ENCODE data around the gene DUSP12. TPM values are rescaled to one million over a fixed set of nuclear protein-coding genes. Genes with fewer than 3 reads are reported as not detected.

DUSP12 gene
- polyA plus RNA-seq, 1 of the 3 experiments (the other 2 are of a cell fraction) = 41.7 TPM

DNA sequence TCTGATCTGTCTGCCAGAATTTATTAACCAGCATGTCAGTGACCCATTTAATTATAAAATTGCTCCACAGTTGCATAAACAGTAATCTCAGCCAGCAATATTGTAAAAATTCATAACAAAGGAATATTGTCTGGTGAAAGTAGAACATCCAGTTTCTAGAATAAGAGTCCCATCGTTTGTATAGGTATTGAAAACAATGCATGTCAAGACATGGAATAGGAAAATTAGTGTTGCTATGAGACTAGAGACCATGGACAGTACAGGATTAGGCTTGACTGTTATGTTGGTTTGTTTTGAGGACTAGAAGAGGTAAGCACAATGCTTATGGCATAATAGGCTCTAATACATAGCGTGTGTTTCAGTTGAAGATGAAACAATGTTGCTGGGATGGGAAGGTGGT, 53.6 kb downstream of the DUSP12 start:
- no peak overlapping the region for H3K9ac ChIP-seq
- peaks cover 6% of the 10 kb centered on the region for H3F3A ChIP-seq (replicated peaks; ENCODE audit: insufficient read depth)
- H2AFZ ChIP-seq (ENCODE audit: low read depth) = no peak overlapping the region
- TF ChIP-seq, protein P1, sequence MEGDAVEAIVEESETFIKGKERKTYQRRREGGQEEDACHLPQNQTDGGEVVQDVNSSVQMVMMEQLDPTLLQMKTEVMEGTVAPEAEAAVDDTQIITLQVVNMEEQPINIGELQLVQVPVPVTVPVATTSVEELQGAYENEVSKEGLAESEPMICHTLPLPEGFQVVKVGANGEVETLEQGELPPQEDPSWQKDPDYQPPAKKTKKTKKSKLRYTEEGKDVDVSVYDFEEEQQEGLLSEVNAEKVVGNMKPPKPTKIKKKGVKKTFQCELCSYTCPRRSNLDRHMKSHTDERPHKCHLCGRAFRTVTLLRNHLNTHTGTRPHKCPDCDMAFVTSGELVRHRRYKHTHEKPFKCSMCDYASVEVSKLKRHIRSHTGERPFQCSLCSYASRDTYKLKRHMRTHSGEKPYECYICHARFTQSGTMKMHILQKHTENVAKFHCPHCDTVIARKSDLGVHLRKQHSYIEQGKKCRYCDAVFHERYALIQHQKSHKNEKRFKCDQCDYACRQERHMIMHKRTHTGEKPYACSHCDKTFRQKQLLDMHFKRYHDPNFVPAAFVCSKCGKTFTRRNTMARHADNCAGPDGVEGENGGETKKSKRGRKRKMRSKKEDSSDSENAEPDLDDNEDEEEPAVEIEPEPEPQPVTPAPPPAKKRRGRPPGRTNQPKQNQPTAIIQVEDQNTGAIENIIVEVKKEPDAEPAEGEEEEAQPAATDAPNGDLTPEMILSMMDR (IDR thresholded peaks at IDR 0.05) = no peak
- TF ChIP-seq, protein P2, sequence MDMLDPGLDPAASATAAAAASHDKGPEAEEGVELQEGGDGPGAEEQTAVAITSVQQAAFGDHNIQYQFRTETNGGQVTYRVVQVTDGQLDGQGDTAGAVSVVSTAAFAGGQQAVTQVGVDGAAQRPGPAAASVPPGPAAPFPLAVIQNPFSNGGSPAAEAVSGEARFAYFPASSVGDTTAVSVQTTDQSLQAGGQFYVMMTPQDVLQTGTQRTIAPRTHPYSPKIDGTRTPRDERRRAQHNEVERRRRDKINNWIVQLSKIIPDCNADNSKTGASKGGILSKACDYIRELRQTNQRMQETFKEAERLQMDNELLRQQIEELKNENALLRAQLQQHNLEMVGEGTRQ (IDR thresholded peaks at IDR 0.05; ENCODE audit: borderline replicate concordance, low read depth, low read length) = no peak
- TF ChIP-seq SMC3 (IDR thresholded peaks at IDR 0.05; ENCODE audit: low read depth, low read length) (no peak), RCOR1 (IDR thresholded peaks at IDR 0.05; ENCODE audit: low read length) (no peak), FOSL2 (IDR thresholded peaks at IDR 0.05; ENCODE audit: borderline replicate concordance, low read depth) (no peak), YY1 (IDR thresholded peaks at IDR 0.05; ENCODE audit: low read depth) (no peak), GATA2 (CRISPR knock-in tag; IDR thresholded peaks at IDR 0.05) (no peak), JUND (IDR thresholded peaks at IDR 0.05) (no peak), FOXM1 (IDR thresholded peaks at IDR 0.05; ENCODE audit: low read depth) (no peak), NRF1 (IDR thresholded peaks at IDR 0.05; ENCODE audit: low read depth, low read length) (no peak), SIN3A (IDR thresholded peaks at IDR 0.05; ENCODE audit: borderline replicate concordance, low read depth, low read length) (no peak), ELF1 (IDR thresholded peaks at IDR 0.05) (no peak), MXI1 (IDR thresholded peaks at IDR 0.05; ENCODE audit: low read depth, low read length) (no peak), TCF12 (IDR thresholded peaks at IDR 0.05) (no peak)
- TF ChIP-seq, protein P3, sequence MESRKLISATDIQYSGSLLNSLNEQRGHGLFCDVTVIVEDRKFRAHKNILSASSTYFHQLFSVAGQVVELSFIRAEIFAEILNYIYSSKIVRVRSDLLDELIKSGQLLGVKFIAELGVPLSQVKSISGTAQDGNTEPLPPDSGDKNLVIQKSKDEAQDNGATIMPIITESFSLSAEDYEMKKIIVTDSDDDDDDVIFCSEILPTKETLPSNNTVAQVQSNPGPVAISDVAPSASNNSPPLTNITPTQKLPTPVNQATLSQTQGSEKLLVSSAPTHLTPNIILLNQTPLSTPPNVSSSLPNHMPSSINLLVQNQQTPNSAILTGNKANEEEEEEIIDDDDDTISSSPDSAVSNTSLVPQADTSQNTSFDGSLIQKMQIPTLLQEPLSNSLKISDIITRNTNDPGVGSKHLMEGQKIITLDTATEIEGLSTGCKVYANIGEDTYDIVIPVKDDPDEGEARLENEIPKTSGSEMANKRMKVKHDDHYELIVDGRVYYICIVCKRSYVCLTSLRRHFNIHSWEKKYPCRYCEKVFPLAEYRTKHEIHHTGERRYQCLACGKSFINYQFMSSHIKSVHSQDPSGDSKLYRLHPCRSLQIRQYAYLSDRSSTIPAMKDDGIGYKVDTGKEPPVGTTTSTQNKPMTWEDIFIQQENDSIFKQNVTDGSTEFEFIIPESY (IDR thresholded peaks at IDR 0.05; ENCODE audit: borderline replicate concordance, low read depth) = no peak
- TF ChIP-seq, protein P4, sequence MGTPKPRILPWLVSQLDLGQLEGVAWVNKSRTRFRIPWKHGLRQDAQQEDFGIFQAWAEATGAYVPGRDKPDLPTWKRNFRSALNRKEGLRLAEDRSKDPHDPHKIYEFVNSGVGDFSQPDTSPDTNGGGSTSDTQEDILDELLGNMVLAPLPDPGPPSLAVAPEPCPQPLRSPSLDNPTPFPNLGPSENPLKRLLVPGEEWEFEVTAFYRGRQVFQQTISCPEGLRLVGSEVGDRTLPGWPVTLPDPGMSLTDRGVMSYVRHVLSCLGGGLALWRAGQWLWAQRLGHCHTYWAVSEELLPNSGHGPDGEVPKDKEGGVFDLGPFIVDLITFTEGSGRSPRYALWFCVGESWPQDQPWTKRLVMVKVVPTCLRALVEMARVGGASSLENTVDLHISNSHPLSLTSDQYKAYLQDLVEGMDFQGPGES (IDR thresholded peaks at IDR 0.05; ENCODE audit: low read depth, low read length) = no peak
- TF ChIP-seq, protein P5, sequence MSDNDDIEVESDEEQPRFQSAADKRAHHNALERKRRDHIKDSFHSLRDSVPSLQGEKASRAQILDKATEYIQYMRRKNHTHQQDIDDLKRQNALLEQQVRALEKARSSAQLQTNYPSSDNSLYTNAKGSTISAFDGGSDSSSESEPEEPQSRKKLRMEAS (IDR thresholded peaks at IDR 0.05; ENCODE audit: low read depth) = no peak
- TF ChIP-seq, protein P6, sequence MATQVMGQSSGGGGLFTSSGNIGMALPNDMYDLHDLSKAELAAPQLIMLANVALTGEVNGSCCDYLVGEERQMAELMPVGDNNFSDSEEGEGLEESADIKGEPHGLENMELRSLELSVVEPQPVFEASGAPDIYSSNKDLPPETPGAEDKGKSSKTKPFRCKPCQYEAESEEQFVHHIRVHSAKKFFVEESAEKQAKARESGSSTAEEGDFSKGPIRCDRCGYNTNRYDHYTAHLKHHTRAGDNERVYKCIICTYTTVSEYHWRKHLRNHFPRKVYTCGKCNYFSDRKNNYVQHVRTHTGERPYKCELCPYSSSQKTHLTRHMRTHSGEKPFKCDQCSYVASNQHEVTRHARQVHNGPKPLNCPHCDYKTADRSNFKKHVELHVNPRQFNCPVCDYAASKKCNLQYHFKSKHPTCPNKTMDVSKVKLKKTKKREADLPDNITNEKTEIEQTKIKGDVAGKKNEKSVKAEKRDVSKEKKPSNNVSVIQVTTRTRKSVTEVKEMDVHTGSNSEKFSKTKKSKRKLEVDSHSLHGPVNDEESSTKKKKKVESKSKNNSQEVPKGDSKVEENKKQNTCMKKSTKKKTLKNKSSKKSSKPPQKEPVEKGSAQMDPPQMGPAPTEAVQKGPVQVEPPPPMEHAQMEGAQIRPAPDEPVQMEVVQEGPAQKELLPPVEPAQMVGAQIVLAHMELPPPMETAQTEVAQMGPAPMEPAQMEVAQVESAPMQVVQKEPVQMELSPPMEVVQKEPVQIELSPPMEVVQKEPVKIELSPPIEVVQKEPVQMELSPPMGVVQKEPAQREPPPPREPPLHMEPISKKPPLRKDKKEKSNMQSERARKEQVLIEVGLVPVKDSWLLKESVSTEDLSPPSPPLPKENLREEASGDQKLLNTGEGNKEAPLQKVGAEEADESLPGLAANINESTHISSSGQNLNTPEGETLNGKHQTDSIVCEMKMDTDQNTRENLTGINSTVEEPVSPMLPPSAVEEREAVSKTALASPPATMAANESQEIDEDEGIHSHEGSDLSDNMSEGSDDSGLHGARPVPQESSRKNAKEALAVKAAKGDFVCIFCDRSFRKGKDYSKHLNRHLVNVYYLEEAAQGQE (IDR thresholded peaks at IDR 0.05; ENCODE audit: low read depth, low read length) = no peak
- POLR2A ChIA-PET = no interaction called here
- H3K4me1 ChIP-seq (ENCODE audit: control insufficient read depth in 1 of 2, insufficient read depth in 2 of 2, low read depth in 1 of 2, low read length in 1 of 2) = peaks cover 0 to 6% of the 10 kb centered on the region in 2 experiments; a peak in 2 of 4 replicates
- H3K9me2 ChIP-seq = no peaks in the 10 kb centered on the region
- H3K4me2 ChIP-seq = no peak overlapping the region
- DNase-seq = no peak
- CTCF ChIA-PET = interaction anchor here (0.7 to 2.6 kb wide), 5 partner anchors 10 to 327 kb away, joined by 3 to 15 read pairs (median 4); no protein-coding TSS in a partner anchor
- H3K36me3 ChIP-seq (replicated peaks in 1 of 2; ENCODE audit: control insufficient read depth in 1 of 2, insufficient read depth in 2 of 2, low read length in 1 of 2) = peaks cover 24 to 39% of the 10 kb centered on the region in 2 experiments
- H4K20me1 ChIP-seq (ENCODE audit: insufficient read depth) = no peaks in the 10 kb centered on the region
- H3K4me3 ChIP-seq (ENCODE audit: low read depth in 2 of 2, low read length in 1 of 2) = no peak overlapping the region
- WGBS (ENCODE audit: low lambda C conversion rate) = 97% methylated on average over 2 of the region's 2 CpGs
- no peaks in the 10 kb centered on the region for H3K27me3 ChIP-seq (ENCODE audit: insufficient read depth)
- H3K9me3 ChIP-seq = no peaks in the 10 kb centered on the region
- no peaks in the 10 kb centered on the region for H3K79me2 ChIP-seq (ENCODE audit: insufficient read depth)
- no peak overlapping the region for H3K27ac ChIP-seq (ENCODE audit: low read depth in 2 of 2, low read length in 1 of 2)

Measured in SK-N-SH (cell line).